NCI-H146 treated with DMSO at 0.1 percent for 48 hours (cell line): ENCODE data around the gene MFAP3.
A peak's percentile ranks its signal among the peaks of the same experiment; 100 is the strongest.
"Not testable (repeated sequence)": the region's sequence is repeated elsewhere in the genome, so short reads cannot be mapped to it uniquely, and the experiment has no call there.

Experiments
- DNase-seq: peaks from one replicate; lab custom pipeline; 2025; ENCODE audit not compliant: unreplicated experiment; lab: John Stamatoyannopoulos, UW

MFAP3 gene

GRCh38 chr5:154038707-154039457 lies at the start of gene MFAP3, which contains the start of gene FAM114A2:
MFAP3 (plus strand) TSS chr5:154038967; CDS start chr5:154049723, 10,756 bp downstream.
FAM114A2 (minus strand) TSS chr5:154038910; CDS start chr5:154034953, 3,957 bp downstream.
- peak; percentile 59 for DNase-seq

GRCh38 chr5:153991168-153991567 lies 47.6 kb upstream of the MFAP3 start:
- no peak for DNase-seq

GRCh38 chr5:153998010-153998409 lies 40.8 kb upstream of the MFAP3 start:
- DNase-seq: no peak

- no peak for DNase-seq
Observed at GRCh38 chr5:153998768-153999167, 40.0 kb upstream of the MFAP3 start.

GRCh38 chr5:153999995-154000394 lies 38.8 kb upstream of the MFAP3 start:
- no peak for DNase-seq

- no peak for DNase-seq
Observed at GRCh38 chr5:154000703-154001102, 38.1 kb upstream of the MFAP3 start.

- DNase-seq: no peak
Observed at GRCh38 chr5:154002093-154002492, 36.7 kb upstream of the MFAP3 start.

GRCh38 chr5:154002511-154003020 lies 36.2 kb upstream of the MFAP3 start:
- DNase-seq: no peak

- DNase-seq: no peak
Observed at GRCh38 chr5:154005648-154006047, 33.1 kb upstream of the MFAP3 start.

- DNase-seq: no peak
Observed at GRCh38 chr5:154010660-154011059, 28.1 kb upstream of the MFAP3 start.

- no peak for DNase-seq
Observed at GRCh38 chr5:154015071-154015693, 23.6 kb upstream of the MFAP3 start.

GRCh38 chr5:154018919-154019318 lies 19.8 kb upstream of the MFAP3 start:
- DNase-seq: not testable (repeated sequence)

GRCh38 chr5:154025951-154026350 lies 12.8 kb upstream of the MFAP3 start:
- DNase-seq: no peak

GRCh38 chr5:154031937-154032489 lies 6.8 kb upstream of the MFAP3 start:
- DNase-seq: no peak

- DNase-seq: no peak
Observed at GRCh38 chr5:154034944-154035343, 3.8 kb upstream of the MFAP3 start.

- peak; percentile 5 for DNase-seq
Observed at GRCh38 chr5:154038261-154038706, 483 bp upstream of the MFAP3 start.

- no peak for DNase-seq
Observed at GRCh38 chr5:154039458-154039829, 677 bp downstream of the MFAP3 start.

GRCh38 chr5:154042766-154043165 lies 4.0 kb downstream of the MFAP3 start:
- DNase-seq: no peak

GRCh38 chr5:154044099-154044498 lies 5.3 kb downstream of the MFAP3 start:
- DNase-seq: no peak

- no peak for DNase-seq
Observed at GRCh38 chr5:154044581-154044980, 5.8 kb downstream of the MFAP3 start.

GRCh38 chr5:154046486-154046885 lies 7.7 kb downstream of the MFAP3 start:
- DNase-seq: no peak

- no peak for DNase-seq
Observed at GRCh38 chr5:154047324-154047723, 8.6 kb downstream of the MFAP3 start.
